Measurements from ENCODE around the gene DTX3.

DTX3 gene

DNA sequence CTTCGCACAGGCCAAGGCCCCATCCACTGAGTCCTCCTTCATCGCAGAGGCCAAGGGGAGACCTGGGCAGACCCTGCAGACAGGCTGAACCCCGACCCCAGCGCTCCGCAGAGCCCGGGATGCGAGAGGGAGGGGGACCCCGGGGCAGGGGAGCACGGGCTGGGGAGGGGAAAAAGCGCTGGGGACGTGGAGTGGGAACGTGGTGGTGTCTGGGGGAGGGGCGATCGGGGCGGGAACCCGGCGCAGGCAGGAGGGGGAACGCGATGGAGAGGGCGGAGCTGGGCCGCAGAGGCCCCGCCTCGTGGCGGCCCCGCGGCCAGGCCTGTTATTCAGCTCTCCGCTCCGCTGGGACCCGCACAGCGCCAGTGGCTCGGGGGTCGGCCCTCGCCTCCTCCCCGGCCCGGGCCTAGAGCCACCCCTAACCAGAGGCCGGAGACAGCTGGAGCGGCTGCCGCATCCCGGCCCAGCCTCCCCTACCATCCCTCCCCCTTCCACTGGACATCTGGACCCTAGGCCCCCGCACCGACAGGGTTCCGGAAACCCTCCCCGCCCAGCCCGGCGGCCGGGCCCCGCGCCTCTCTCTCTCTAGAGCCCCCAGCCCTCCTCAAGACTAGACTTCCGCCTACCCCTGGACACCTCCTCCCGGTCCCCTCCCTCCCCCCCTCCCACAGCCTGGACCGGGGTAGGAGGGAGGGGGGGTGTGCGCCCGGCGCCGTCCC is 6.6 kb downstream of the DTX3 start, which contains the start of gene ARHGEF25 (continued):
- TF ChIP-seq ZNF169 (tag by site-specific recombination; IDR thresholded peaks at IDR 0.05) (no peak), YY1 (tag by site-specific recombination; IDR thresholded peaks at IDR 0.05) (no peak), ZNF391 (tag by site-specific recombination; IDR thresholded peaks at IDR 0.05; ENCODE audit: borderline replicate concordance, low read depth) (no peak), SCRT1 (tag by site-specific recombination; IDR thresholded peaks at IDR 0.05; ENCODE audit: borderline replicate concordance) (no peak), ZNF514 (tag by site-specific recombination; IDR thresholded peaks at IDR 0.05) (no peak), ZNF214 (tag by site-specific recombination; IDR thresholded peaks at IDR 0.05; ENCODE audit: borderline replicate concordance) (no peak), ZNF132 (tag by site-specific recombination; IDR thresholded peaks at IDR 0.05; ENCODE audit: borderline replicate concordance) (no peak), EGR2 (tag by site-specific recombination; IDR thresholded peaks at IDR 0.05; ENCODE audit: low read depth) (0 out of 2 replicates have a peak, but pooled peaks have one; percentile 22), IKZF3 (tag by site-specific recombination; IDR thresholded peaks at IDR 0.05) (no peak), ZNF561 (tag by site-specific recombination; IDR thresholded peaks at IDR 0.05; ENCODE audit: borderline replicate concordance) (peak; percentile 77; the same call in 1 of the 2 replicates), MEIS1 (CRISPR knock-in tag; IDR thresholded peaks at IDR 0.05; ENCODE audit: borderline replicate concordance) (no peak), ZNF37A (tag by site-specific recombination; IDR thresholded peaks at IDR 0.05) (no peak), KLF7 (tag by site-specific recombination; IDR thresholded peaks at IDR 0.05; ENCODE audit: borderline replicate concordance) (0 out of 2 replicates have a peak, but pooled peaks have one; percentile 48), ZNF350 (tag by site-specific recombination; IDR thresholded peaks at IDR 0.05) (no peak), ZNF529 (tag by site-specific recombination; IDR thresholded peaks at IDR 0.05; ENCODE audit: insufficient replicate concordance) (no peak), ZNF610 (tag by site-specific recombination; IDR thresholded peaks at IDR 0.05; ENCODE audit: borderline replicate concordance) (0 out of 2 replicates have a peak, but pooled peaks have one; percentile 60), ZNF560 (tag by site-specific recombination; IDR thresholded peaks at IDR 0.05; ENCODE audit: borderline replicate concordance) (no peak), ZNF707 (tag by site-specific recombination; IDR thresholded peaks at IDR 0.05) (no peak), ZNF785 (tag by site-specific recombination; IDR thresholded peaks at IDR 0.05) (no peak), ZNF677 (tag by site-specific recombination; IDR thresholded peaks at IDR 0.05) (no peak), ZFP69B (tag by site-specific recombination; IDR thresholded peaks at IDR 0.05) (peak; percentile 82; the same call in 1 of the 2 replicates), ZNF548 (tag by site-specific recombination; IDR thresholded peaks at IDR 0.05) (no peak), ZNF624 (tag by site-specific recombination; IDR thresholded peaks at IDR 0.05) (no peak), ZEB2 (tag by site-specific recombination; IDR thresholded peaks at IDR 0.05) (peak; percentile 62; the same call in 1 of the 2 replicates), ZBTB8A (tag by site-specific recombination; IDR thresholded peaks at IDR 0.05) (peak; percentile 48; the same call in 1 of the 2 replicates)
- TF ChIP-seq, protein P1, sequence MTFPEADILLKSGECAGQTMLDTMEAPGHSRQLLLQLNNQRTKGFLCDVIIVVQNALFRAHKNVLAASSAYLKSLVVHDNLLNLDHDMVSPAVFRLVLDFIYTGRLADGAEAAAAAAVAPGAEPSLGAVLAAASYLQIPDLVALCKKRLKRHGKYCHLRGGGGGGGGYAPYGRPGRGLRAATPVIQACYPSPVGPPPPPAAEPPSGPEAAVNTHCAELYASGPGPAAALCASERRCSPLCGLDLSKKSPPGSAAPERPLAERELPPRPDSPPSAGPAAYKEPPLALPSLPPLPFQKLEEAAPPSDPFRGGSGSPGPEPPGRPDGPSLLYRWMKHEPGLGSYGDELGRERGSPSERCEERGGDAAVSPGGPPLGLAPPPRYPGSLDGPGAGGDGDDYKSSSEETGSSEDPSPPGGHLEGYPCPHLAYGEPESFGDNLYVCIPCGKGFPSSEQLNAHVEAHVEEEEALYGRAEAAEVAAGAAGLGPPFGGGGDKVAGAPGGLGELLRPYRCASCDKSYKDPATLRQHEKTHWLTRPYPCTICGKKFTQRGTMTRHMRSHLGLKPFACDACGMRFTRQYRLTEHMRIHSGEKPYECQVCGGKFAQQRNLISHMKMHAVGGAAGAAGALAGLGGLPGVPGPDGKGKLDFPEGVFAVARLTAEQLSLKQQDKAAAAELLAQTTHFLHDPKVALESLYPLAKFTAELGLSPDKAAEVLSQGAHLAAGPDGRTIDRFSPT (tag by site-specific recombination; IDR thresholded peaks at IDR 0.05): no peak
- TF ChIP-seq, protein P2, sequence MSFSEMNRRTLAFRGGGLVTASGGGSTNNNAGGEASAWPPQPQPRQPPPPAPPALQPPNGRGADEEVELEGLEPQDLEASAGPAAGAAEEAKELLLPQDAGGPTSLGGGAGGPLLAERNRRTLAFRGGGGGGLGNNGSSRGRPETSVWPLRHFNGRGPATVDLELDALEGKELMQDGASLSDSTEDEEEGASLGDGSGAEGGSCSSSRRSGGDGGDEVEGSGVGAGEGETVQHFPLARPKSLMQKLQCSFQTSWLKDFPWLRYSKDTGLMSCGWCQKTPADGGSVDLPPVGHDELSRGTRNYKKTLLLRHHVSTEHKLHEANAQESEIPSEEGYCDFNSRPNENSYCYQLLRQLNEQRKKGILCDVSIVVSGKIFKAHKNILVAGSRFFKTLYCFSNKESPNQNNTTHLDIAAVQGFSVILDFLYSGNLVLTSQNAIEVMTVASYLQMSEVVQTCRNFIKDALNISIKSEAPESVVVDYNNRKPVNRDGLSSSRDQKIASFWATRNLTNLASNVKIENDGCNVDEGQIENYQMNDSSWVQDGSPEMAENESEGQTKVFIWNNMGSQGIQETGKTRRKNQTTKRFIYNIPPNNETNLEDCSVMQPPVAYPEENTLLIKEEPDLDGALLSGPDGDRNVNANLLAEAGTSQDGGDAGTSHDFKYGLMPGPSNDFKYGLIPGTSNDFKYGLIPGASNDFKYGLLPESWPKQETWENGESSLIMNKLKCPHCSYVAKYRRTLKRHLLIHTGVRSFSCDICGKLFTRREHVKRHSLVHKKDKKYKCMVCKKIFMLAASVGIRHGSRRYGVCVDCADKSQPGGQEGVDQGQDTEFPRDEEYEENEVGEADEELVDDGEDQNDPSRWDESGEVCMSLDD (tag by site-specific recombination; IDR thresholded peaks at IDR 0.05): no peak; the same call in 1 of the 2 replicates
- TF ChIP-seq, protein P3, sequence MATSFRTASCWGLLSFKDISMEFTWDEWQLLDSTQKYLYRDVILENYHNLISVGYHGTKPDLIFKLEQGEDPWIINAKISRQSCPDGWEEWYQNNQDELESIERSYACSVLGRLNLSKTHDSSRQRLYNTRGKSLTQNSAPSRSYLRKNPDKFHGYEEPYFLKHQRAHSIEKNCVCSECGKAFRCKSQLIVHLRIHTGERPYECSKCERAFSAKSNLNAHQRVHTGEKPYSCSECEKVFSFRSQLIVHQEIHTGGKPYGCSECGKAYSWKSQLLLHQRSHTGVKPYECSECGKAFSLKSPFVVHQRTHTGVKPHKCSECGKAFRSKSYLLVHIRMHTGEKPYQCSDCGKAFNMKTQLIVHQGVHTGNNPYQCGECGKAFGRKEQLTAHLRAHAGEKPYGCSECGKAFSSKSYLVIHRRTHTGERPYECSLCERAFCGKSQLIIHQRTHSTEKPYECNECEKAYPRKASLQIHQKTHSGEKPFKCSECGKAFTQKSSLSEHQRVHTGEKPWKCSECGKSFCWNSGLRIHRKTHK (tag by site-specific recombination; IDR thresholded peaks at IDR 0.05): no peak
- TF ChIP-seq, protein P4, sequence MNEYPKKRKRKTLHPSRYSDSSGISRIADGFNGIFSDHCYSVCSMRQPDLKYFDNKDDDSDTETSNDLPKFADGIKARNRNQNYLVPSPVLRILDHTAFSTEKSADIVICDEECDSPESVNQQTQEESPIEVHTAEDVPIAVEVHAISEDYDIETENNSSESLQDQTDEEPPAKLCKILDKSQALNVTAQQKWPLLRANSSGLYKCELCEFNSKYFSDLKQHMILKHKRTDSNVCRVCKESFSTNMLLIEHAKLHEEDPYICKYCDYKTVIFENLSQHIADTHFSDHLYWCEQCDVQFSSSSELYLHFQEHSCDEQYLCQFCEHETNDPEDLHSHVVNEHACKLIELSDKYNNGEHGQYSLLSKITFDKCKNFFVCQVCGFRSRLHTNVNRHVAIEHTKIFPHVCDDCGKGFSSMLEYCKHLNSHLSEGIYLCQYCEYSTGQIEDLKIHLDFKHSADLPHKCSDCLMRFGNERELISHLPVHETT (tag by site-specific recombination; IDR thresholded peaks at IDR 0.05): 0 out of 2 replicates have a peak, but pooled peaks have one; percentile 37
- TF ChIP-seq, protein P5, sequence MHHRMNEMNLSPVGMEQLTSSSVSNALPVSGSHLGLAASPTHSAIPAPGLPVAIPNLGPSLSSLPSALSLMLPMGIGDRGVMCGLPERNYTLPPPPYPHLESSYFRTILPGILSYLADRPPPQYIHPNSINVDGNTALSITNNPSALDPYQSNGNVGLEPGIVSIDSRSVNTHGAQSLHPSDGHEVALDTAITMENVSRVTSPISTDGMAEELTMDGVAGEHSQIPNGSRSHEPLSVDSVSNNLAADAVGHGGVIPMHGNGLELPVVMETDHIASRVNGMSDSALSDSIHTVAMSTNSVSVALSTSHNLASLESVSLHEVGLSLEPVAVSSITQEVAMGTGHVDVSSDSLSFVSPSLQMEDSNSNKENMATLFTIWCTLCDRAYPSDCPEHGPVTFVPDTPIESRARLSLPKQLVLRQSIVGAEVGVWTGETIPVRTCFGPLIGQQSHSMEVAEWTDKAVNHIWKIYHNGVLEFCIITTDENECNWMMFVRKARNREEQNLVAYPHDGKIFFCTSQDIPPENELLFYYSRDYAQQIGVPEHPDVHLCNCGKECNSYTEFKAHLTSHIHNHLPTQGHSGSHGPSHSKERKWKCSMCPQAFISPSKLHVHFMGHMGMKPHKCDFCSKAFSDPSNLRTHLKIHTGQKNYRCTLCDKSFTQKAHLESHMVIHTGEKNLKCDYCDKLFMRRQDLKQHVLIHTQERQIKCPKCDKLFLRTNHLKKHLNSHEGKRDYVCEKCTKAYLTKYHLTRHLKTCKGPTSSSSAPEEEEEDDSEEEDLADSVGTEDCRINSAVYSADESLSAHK (tag by site-specific recombination; IDR thresholded peaks at IDR 0.05): peak; percentile 34; the same call in 1 of the 2 replicates
